Stimulated activated CD4-positive, alpha-beta T cell treated with anti-CD3 and anti-CD28 coated beads, Interleukin-1b, Interleukin-23, amount 100 ng/mL, for 4 hours (primary cell): ENCODE results near the gene DEAF1.
"Not testable (repeated sequence)": the region's sequence is repeated elsewhere in the genome, so short reads cannot be mapped to it uniquely, and the experiment has no call there.

Experiments
- DNase-seq, 2 donors: peaks; one replicate each; pipeline ENCODE4 v3.0.0-alpha.2; 2020; ENCODE audit warnings: low read depth in 2 of 2

Gene DEAF1

GRCh38 chr11:679271-680207, 15.5 kb downstream of the DEAF1 start:
- no peak for DNase-seq

DNA sequence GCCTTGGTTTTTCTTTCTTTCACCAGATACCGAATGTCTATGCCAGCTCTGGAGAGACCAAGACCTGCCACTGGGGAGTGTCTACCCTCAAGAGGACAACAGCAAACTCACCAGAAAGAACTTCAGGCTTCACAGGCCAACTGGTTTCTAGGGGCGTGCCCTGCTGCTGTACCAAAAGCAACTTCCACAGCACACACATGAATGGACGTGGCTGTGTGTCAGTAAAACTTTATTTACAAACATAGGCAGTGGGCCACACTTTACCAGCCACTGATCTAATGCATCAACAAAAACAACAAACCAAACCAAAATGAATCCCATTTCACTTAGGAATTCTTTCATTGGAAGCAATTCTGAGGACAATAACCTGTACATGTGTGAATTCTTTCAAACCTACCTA, 16.7 kb downstream of the DEAF1 start:
- DNase-seq, result no peak

DNA sequence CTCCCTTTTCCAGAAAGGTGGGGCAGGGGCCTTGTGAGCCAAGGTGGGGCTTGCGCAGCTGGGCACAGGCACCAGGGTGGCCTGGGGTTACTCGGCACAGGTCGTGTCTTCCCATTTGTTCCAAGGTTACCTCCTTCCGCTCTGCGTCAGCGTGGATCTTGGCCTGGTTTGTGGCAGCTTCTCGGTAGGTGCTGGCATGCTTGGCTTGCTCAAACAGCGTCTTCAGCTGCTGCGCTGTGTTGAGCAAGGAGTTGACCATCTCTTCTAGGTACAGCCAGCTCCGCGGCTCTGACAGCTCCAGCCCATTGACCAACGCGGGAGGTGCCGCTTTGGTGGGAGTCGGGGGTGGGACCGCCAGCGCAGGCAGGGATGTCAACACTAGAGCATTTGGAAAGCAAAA, 20.6 kb downstream of the DEAF1 start:
- DNase-seq, result no peak

GRCh38 chr11:673866-674265, 21.2 kb downstream of the DEAF1 start:
- no peak for DNase-seq

DNA sequence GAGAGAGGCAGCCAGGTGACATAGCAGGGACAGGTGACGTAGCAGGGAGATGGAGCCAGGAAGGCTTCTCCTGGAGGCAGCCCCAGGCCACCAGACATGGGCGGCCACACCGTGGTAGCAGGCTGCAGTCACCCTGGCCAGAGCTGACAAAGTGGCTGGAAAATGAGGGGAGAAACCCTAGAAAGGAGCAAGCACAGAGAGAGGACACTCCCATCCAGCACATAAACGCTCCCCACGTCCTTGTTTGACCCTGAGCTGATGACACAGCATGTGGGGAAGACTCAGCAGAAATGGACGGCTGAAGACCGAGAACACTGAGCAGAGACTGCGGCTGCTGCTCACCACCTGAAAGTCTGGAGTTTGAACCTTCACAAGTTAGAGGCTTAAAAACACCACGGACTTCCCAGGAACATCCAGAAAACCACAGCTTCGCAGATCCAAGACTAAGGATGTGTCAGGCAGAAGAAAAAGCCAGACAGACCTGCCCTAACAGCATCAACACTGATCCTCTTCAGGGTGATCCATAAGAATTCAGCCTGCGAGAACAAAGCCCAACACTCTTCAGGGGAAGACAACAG, 29.2 kb downstream of the DEAF1 start:
- no peak for DNase-seq

- no peak for DNase-seq
Observed at GRCh38 chr11:665062-665703, 29.8 kb downstream of the DEAF1 start.

DNA sequence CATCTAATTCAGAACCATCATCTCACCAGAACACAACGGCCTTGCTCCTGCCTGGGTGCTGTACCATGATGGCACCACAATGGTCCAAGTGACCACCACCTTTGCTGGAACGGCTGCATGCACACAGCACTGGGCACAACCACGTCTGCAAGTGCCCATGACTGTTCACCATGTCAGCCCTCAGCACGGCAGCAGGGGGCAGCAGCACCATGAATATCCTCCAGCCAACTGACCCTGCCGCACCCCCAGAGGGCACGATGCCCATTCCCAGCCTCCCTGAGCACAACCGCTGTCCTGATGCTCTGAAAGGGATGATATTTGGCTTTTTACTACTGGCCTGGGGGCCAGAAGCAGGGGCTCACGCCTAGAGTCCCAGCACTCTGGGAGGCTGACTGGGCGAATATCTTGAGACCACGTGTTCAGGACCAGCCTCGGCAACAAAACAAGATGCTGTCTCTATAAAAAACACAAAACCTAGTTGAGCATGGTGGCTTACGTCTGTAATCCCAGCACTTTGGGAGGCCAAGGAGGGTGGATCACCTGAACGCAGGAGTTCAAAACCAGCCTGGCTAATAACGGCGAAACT, 32.2 kb downstream of the DEAF1 start:
- peak in 1 of 2 donors; percentile 16 for DNase-seq

DNA sequence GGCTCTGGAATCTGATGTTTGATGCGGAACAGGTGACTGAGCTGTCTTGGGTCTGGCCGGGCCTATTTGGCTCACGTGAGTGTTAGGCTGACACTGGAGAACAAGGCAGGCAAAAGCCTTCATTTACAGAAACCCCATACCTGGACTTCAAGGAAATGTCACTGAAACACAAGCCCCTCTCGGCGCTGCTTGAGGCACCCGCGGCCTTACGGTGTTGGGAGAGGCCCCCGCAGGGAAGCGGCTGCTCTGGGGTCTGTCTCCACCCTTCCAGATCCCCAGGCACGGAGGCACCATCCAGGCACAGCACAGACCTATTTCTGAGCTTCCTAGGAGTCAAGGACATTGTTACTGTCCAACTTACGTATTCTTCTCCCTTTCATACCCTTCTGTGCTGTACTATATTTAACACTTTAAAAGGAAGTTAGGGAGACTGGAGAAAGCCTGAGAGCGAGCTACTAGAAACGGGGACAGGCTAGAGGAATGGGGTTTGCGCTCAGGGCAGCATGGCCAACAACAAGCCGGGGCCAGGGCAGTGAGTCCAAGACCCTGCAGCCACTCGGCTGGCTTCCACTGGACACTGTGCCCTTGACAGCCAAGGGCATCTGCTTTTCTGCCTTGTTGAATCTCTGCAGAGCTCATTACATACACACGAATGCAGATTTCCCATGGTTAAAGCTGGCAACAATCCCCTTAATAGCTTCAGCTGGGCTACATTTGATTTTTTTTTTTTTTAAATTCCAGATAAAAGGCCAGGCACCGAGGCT, 34.2 kb downstream of the DEAF1 start:
- DNase-seq, result no peak

- no peak for DNase-seq
Observed at GRCh38 chr11:660281-660680, 34.7 kb downstream of the DEAF1 start.

GRCh38 chr11:659532-660085, 35.4 kb downstream of the DEAF1 start:
- DNase-seq, result no peak

DNA sequence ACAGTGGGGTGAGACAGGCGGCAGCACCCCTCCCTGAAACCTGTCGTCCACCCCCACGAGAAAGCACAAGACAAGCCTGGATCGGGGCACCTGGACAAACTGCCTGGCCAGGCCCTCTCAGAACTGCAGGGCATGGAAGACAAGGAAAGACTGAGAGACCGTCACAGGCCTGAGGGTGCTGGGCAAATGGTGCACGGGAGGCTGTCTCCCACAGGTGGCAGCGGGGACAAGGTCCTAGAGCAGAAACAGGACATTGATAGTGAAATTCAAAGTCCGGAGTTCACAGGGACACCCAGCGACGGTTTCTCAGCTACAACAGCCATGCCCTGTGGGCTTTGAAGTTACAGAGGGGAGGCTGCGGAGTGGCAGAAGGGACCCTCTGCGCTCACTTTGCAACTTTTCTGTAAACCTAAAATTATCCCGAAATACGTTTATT, 37.3 kb downstream of the DEAF1 start:
- no peak for DNase-seq

DNA sequence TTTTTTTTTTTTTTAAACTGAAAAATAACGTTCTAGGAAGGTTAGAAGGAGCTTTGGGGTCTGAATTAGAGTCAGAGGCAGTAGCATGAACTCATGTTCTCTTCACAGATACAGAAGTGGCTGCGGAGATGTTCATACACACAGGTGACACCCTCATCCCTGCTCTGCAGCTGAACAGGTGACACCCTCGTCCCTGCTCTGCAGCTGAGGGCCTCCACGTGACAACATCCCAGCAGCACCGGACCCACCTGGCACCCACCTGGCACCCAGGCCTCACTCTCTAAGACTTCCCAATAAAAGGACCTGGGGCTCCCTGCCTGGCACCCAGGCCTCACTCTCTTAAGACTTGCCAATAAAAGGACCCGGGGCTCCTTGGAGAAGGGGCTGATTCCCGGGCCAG, 38.2 kb downstream of the DEAF1 start:
- no peak for DNase-seq

- no peak for DNase-seq
Observed at GRCh38 chr11:656426-656825, 38.6 kb downstream of the DEAF1 start.

- DNase-seq, result no peak
Observed at GRCh38 chr11:655036-655726, 39.8 kb downstream of the DEAF1 start.

GRCh38 chr11:654444-654843, 40.6 kb downstream of the DEAF1 start:
- not testable (repeated sequence) for DNase-seq

- DNase-seq, result no peak
Observed at GRCh38 chr11:653837-654236, 41.2 kb downstream of the DEAF1 start.

- not testable (repeated sequence) for DNase-seq
Observed at GRCh38 chr11:653136-653535, 41.9 kb downstream of the DEAF1 start.

DNA sequence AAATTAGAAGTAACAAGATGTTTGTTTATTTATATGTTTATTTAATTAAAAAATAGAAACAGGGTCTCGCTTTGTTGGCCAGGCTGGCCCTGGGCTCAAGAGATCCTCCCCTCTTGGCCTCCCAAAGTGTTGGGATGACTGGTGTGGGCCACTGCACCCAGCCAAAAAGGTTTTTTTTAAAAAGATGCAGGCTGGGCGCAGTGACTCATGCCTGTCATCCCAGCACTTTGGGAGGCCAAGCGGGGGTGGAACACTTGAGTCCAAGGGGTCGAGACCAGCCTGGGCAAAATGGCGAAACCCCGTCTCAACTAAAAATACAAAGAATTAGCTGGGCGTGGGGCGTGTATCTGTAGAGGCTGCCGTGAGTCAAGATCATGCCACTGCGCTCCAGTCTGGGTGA, 44.5 kb downstream of the DEAF1 start:
- DNase-seq, result no peak

- not testable (repeated sequence) for DNase-seq
Observed at GRCh38 chr11:647672-648158, 47.3 kb downstream of the DEAF1 start.

DNA sequence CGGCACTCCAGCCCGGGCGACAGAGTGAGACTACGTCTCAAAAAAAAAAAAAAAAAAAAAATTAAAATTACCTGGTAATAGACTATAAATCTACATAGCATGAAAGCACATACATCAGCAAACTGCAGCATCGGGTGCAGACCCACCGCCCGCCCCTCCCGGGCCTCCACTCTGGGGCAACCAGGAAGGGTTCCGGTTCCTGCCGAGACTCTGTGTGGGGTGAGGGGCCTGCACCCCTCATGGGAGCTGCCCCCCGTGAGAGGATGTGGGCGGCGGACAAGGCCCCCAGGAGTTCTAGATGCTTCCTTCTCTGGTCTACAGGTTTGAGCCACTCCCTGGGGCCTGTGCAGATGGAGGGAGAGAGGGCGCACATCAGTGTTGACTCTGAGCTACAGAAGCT, 48.8 kb downstream of the DEAF1 start:
- DNase-seq, result no peak

GRCh38 chr11:645536-645935, 49.5 kb downstream of the DEAF1 start:
- no peak for DNase-seq
